Right lobe of liver (tissue), 4 donors: ENCODE measurements around the gene C1QC.

Experiments used
- CTCF ChIP-seq, 4 donors: fragments of 200-600 bp in 3 of 4; fragments of 450-650 bp in 1 of 4; IDR thresholded peaks; one replicate each; pipeline versions ENCODE4 v1.5.1 to v1.8.0; 2016 to 2022; ENCODE audit warnings: antibody characterized with exemption in 4 of 4, mild to moderate bottlenecking in 2 of 4
- POLR2A ChIP-seq: fragments of 450-650 bp; IDR thresholded peaks from one replicate; pipeline ENCODE4 v1.6.1; 2017; ENCODE audit warnings: antibody characterized with exemption, mild to moderate bottlenecking
- donor health status: DM: no; HTN: no; CAD: no.
- donor health status: DM: no; HTN: no; CAD: no.
- donor health status: DM: no; HTN: yes; CAD: no.

- TF ChIP-seq CTCF (IDR thresholded peaks at IDR 0.05) (no peak), POLR2A (no peak)
These were observed 8.0 kb upstream of the C1QC start for GRCh38 chr1:22635436-22635835.
